ENCODE data around the gene PP2D1.
"Not testable (repeated sequence)": the region's sequence is repeated elsewhere in the genome, so short reads cannot be mapped to it uniquely, and the experiment has no call there.

- not testable (repeated sequence) for TF ChIP-seq CTCF (conservative IDR thresholded peaks at IDR 0.05; ENCODE audit: low read depth, low read length); EZH2 (IDR thresholded peaks at IDR 0.05; ENCODE audit: low read length, unreplicated experiment)
Observed at GRCh38 chr3:20016076-20016475, 4.0 kb upstream of the PP2D1 start.

All from PC-3 (cell line).